ENCODE results near the gene NSMCE1.
"Not testable (repeated sequence)": the region's sequence is repeated elsewhere in the genome, so short reads cannot be mapped to it uniquely, and the experiment has no call there.

NSMCE1 gene

GRCh38 chr16:27281243-27281642 lies 12.7 kb upstream of the NSMCE1 start:
- H3K4me3 ChIP-seq (replicated peaks; ENCODE audit: low read depth, low read length), result no peak overlapping the region
- no peak for DNase-seq (ENCODE audit: extremely low read depth, insufficient read length)
- TF ChIP-seq, protein P1, sequence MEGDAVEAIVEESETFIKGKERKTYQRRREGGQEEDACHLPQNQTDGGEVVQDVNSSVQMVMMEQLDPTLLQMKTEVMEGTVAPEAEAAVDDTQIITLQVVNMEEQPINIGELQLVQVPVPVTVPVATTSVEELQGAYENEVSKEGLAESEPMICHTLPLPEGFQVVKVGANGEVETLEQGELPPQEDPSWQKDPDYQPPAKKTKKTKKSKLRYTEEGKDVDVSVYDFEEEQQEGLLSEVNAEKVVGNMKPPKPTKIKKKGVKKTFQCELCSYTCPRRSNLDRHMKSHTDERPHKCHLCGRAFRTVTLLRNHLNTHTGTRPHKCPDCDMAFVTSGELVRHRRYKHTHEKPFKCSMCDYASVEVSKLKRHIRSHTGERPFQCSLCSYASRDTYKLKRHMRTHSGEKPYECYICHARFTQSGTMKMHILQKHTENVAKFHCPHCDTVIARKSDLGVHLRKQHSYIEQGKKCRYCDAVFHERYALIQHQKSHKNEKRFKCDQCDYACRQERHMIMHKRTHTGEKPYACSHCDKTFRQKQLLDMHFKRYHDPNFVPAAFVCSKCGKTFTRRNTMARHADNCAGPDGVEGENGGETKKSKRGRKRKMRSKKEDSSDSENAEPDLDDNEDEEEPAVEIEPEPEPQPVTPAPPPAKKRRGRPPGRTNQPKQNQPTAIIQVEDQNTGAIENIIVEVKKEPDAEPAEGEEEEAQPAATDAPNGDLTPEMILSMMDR (IDR thresholded peaks at IDR 0.05; ENCODE audit: insufficient read depth, low read length, poor library complexity, severe bottlenecking), result no peak
- H3K36me3 ChIP-seq (ENCODE audit: control insufficient read depth, insufficient read depth, low read length), result no peaks in the 10 kb centered on the region
- H3K27me3 ChIP-seq (replicated peaks; ENCODE audit: control insufficient read depth, insufficient read depth, low read length), result no peaks in the 10 kb centered on the region

- Histone ChIP-seq H3K27me3 (replicated peaks; ENCODE audit: control insufficient read depth, insufficient read depth, low read length) (no peaks in the 10 kb centered on the region), H3K4me3 (replicated peaks; ENCODE audit: low read depth, low read length) (no peak overlapping the region), H3K36me3 (ENCODE audit: control insufficient read depth, insufficient read depth, low read length) (no peaks in the 10 kb centered on the region)
- TF ChIP-seq, protein P1 (IDR thresholded peaks at IDR 0.05; ENCODE audit: insufficient read depth, low read length, poor library complexity, severe bottlenecking), result no peak
- DNase-seq (ENCODE audit: extremely low read depth, insufficient read length), result no peak
Measured at GRCh38 chr16:27275394-27275793, 6.8 kb upstream of the NSMCE1 start.

- DNase-seq (ENCODE audit: extremely low read depth, insufficient read length); H3K4me3 ChIP-seq (replicated peaks; ENCODE audit: low read depth, low read length); H3K27me3 ChIP-seq (replicated peaks; ENCODE audit: control insufficient read depth, insufficient read depth, low read length); H3K36me3 ChIP-seq (ENCODE audit: control insufficient read depth, insufficient read depth, low read length): not testable (repeated sequence)
Measured at GRCh38 chr16:27274424-27274874, 5.9 kb upstream of the NSMCE1 start.

DNA sequence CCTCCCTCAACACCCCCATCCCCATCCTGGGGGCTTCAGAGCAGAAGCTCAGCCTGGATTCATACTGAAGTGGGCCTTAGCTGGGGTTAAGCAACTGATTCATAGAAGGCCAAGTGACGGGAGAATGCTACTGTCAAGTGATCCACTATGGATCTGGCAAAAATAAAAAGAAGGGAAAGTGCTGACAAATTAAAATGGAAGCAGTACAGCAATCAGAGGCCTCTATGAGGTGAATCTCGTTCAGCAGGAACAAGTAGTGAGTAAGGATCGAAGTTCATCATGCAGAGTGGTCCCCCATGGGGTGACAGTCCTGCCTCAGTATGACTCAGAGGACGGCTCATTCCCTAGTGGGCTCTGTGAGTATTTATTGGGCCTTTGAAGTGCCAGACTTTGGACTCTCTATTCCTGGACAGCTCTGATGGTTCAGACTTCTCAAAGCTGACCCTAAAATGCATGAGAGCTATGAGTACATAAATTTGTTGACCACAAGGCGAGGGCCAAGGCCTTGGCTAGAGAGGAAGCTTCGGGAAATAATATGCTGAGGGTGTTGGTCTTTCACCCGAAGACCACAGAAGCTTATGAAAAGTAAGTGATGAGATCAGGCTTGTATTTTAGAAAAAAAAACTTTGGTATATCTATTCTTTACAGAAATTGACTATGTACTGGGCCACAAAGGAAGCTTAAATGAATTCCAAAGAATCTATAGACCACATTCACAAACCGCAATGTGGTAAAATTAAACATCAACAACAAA lies 5.3 kb upstream of the NSMCE1 start:
- no peaks in the 10 kb centered on the region for H3K27me3 ChIP-seq (replicated peaks; ENCODE audit: control insufficient read depth, insufficient read depth, low read length)
- no peaks in the 10 kb centered on the region for H3K36me3 ChIP-seq (ENCODE audit: control insufficient read depth, insufficient read depth, low read length)
- no peak overlapping the region for H3K4me3 ChIP-seq (replicated peaks; ENCODE audit: low read depth, low read length)
- TF ChIP-seq, protein P1 (IDR thresholded peaks at IDR 0.05; ENCODE audit: insufficient read depth, low read length, poor library complexity, severe bottlenecking), result no peak
- DNase-seq (ENCODE audit: extremely low read depth, insufficient read length), result no peak

DNA sequence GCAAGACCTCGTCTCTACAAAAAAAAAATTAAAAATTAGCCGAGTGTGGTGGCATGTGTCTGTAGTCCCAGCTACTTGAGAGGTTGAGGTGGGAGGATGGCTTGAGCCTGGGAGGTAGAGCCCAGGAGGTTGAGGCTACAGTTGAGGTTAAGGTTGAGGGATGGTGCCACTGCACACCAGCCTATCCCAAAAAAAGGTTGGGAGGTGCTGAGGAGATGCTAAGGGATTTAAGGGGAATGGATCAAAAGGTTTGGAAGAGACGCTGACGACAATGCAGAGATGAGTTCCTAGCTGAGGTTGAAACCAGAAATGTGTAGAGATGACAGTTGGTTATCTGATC lies 4.7 kb upstream of the NSMCE1 start:
- TF ChIP-seq, protein P1 (IDR thresholded peaks at IDR 0.05; ENCODE audit: insufficient read depth, low read length, poor library complexity, severe bottlenecking), result no peak
- no peak overlapping the region for H3K4me3 ChIP-seq (replicated peaks; ENCODE audit: low read depth, low read length)
- H3K27me3 ChIP-seq (replicated peaks; ENCODE audit: control insufficient read depth, insufficient read depth, low read length), result no peaks in the 10 kb centered on the region
- no peak for DNase-seq (ENCODE audit: extremely low read depth, insufficient read length)
- H3K36me3 ChIP-seq (ENCODE audit: control insufficient read depth, insufficient read depth, low read length), result no peaks in the 10 kb centered on the region

DNA sequence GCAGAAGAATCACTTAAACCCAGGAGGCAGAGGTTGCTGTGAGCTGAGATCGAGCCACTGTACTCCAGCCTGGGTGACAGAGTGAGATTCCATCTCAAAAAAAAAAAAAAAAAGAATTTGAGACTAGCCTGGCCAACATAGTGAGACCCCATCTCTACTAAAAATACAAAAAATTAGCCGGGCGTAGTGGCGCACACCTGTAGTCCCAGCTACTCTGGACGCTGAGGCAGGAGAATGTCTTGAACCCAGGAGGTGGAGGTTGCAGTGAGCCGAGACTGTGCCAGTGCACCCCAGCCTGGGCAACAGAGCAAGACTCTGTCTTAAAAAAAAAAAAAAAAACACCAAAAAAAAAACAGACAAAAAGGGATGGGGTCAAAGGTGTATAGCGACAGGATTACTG lies 4.1 kb upstream of the NSMCE1 start:
- not testable (repeated sequence) for H3K4me3 ChIP-seq (replicated peaks; ENCODE audit: low read depth, low read length); DNase-seq (ENCODE audit: extremely low read depth, insufficient read length); H3K36me3 ChIP-seq (ENCODE audit: control insufficient read depth, insufficient read depth, low read length); H3K27me3 ChIP-seq (replicated peaks; ENCODE audit: control insufficient read depth, insufficient read depth, low read length)

- no peak for DNase-seq (ENCODE audit: extremely low read depth, insufficient read length)
- H3K36me3 ChIP-seq (ENCODE audit: control insufficient read depth, insufficient read depth, low read length), result no peaks in the 10 kb centered on the region
- no peak overlapping the region for H3K4me3 ChIP-seq (replicated peaks; ENCODE audit: low read depth, low read length)
- TF ChIP-seq, protein P1 (IDR thresholded peaks at IDR 0.05; ENCODE audit: insufficient read depth, low read length, poor library complexity, severe bottlenecking), result no peak
- no peaks in the 10 kb centered on the region for H3K27me3 ChIP-seq (replicated peaks; ENCODE audit: control insufficient read depth, insufficient read depth, low read length)
Measured at GRCh38 chr16:27272076-27272475, 3.5 kb upstream of the NSMCE1 start.
